ENCODE measurements around the gene CERS6.

Gene CERS6

GRCh38 chr2:168603439-168603961 lies 147.4 kb downstream of the CERS6 start:
- Histone ChIP-seq H3K79me2 (peaks cover 3% of the 10 kb centered on the region), H3K9ac (no peak overlapping the region), H3K4me2 (ENCODE audit: low read length) (no peak overlapping the region), H3K36me3 (ENCODE audit: control insufficient read depth, insufficient read depth, low read length) (no peaks in the 10 kb centered on the region), H3K27ac (no peak overlapping the region), H3K4me3 (ENCODE audit: low read depth, low read length) (no peak overlapping the region), H3K9me3 (ENCODE audit: control insufficient read depth, low read length) (no peaks in the 10 kb centered on the region), H2AFZ (no peak overlapping the region), H3K27me3 (ENCODE audit: control insufficient read depth, insufficient read depth, low read length) (no peaks in the 10 kb centered on the region), H3K4me1 (no peaks in the 10 kb centered on the region)
- TF ChIP-seq, protein P1, sequence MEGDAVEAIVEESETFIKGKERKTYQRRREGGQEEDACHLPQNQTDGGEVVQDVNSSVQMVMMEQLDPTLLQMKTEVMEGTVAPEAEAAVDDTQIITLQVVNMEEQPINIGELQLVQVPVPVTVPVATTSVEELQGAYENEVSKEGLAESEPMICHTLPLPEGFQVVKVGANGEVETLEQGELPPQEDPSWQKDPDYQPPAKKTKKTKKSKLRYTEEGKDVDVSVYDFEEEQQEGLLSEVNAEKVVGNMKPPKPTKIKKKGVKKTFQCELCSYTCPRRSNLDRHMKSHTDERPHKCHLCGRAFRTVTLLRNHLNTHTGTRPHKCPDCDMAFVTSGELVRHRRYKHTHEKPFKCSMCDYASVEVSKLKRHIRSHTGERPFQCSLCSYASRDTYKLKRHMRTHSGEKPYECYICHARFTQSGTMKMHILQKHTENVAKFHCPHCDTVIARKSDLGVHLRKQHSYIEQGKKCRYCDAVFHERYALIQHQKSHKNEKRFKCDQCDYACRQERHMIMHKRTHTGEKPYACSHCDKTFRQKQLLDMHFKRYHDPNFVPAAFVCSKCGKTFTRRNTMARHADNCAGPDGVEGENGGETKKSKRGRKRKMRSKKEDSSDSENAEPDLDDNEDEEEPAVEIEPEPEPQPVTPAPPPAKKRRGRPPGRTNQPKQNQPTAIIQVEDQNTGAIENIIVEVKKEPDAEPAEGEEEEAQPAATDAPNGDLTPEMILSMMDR (IDR thresholded peaks at IDR 0.05) = no peak

GRCh38 chr2:168604252-168604651 lies 148.2 kb downstream of the CERS6 start:
- Histone ChIP-seq H3K4me2 (ENCODE audit: low read length) (no peak overlapping the region), H2AFZ (no peak overlapping the region), H3K27ac (no peak overlapping the region), H3K4me1 (no peaks in the 10 kb centered on the region), H3K27me3 (ENCODE audit: control insufficient read depth, insufficient read depth, low read length) (no peaks in the 10 kb centered on the region), H3K9ac (no peak overlapping the region), H3K36me3 (ENCODE audit: control insufficient read depth, insufficient read depth, low read length) (no peaks in the 10 kb centered on the region), H3K79me2 (peaks cover 3% of the 10 kb centered on the region), H3K9me3 (ENCODE audit: control insufficient read depth, low read length) (no peaks in the 10 kb centered on the region), H3K4me3 (ENCODE audit: low read depth, low read length) (no peak overlapping the region)
- TF ChIP-seq, protein P1 (IDR thresholded peaks at IDR 0.05) = no peak

GRCh38 chr2:168607992-168608391 lies 151.9 kb downstream of the CERS6 start:
- Histone ChIP-seq H2AFZ (no peak overlapping the region), H3K9ac (no peak overlapping the region), H3K9me3 (ENCODE audit: control insufficient read depth, low read length) (no peaks in the 10 kb centered on the region), H3K27me3 (ENCODE audit: control insufficient read depth, insufficient read depth, low read length) (no peaks in the 10 kb centered on the region), H3K4me2 (ENCODE audit: low read length) (no peak overlapping the region), H3K36me3 (ENCODE audit: control insufficient read depth, insufficient read depth, low read length) (no peaks in the 10 kb centered on the region), H3K79me2 (peaks cover 3% of the 10 kb centered on the region), H3K4me3 (ENCODE audit: low read depth, low read length) (no peak overlapping the region), H3K27ac (no peak overlapping the region), H3K4me1 (no peaks in the 10 kb centered on the region)
- TF ChIP-seq, protein P1 (IDR thresholded peaks at IDR 0.05) = no peak

- no peak overlapping the region for H2AFZ ChIP-seq
- TF ChIP-seq, protein P1 (IDR thresholded peaks at IDR 0.05) = no peak
- no peak overlapping the region for H3K27ac ChIP-seq
Measured at GRCh38 chr2:168608796-168609195, 152.7 kb downstream of the CERS6 start.

GRCh38 chr2:168611091-168611490 lies 155.0 kb downstream of the CERS6 start:
- peaks cover under 1% of the 10 kb centered on the region for H3K79me2 ChIP-seq

More at GRCh38 chr2:168608796-168609195, 152.7 kb downstream of the CERS6 start:
- Histone ChIP-seq H3K27me3 (ENCODE audit: control insufficient read depth, insufficient read depth, low read length) (no peaks in the 10 kb centered on the region), H3K4me3 (ENCODE audit: low read depth, low read length) (no peak overlapping the region), H3K36me3 (ENCODE audit: control insufficient read depth, insufficient read depth, low read length) (no peaks in the 10 kb centered on the region), H3K79me2 (peaks cover 3% of the 10 kb centered on the region), H3K4me2 (ENCODE audit: low read length) (no peak overlapping the region), H3K9me3 (ENCODE audit: control insufficient read depth, low read length) (no peaks in the 10 kb centered on the region), H3K4me1 (no peaks in the 10 kb centered on the region), H3K9ac (no peak overlapping the region)

More at GRCh38 chr2:168611091-168611490, 155.0 kb downstream of the CERS6 start:
- TF ChIP-seq, protein P1 (IDR thresholded peaks at IDR 0.05) = no peak
- no peak overlapping the region for H3K9ac ChIP-seq
- no peaks in the 10 kb centered on the region for H3K27me3 ChIP-seq (ENCODE audit: control insufficient read depth, insufficient read depth, low read length)
- no peaks in the 10 kb centered on the region for H3K36me3 ChIP-seq (ENCODE audit: control insufficient read depth, insufficient read depth, low read length)
- H3K9me3 ChIP-seq (ENCODE audit: control insufficient read depth, low read length) = no peaks in the 10 kb centered on the region
- H2AFZ ChIP-seq = no peak overlapping the region
- no peak overlapping the region for H3K4me3 ChIP-seq (ENCODE audit: low read depth, low read length)
- no peaks in the 10 kb centered on the region for H3K4me1 ChIP-seq
- H3K4me2 ChIP-seq (ENCODE audit: low read length) = no peak overlapping the region
- no peak overlapping the region for H3K27ac ChIP-seq

Measured in parathyroid adenoma (tissue), 2 donors.